Stimulated activated CD4-positive, alpha-beta T cell treated with anti-CD3 and anti-CD28 coated beads, Interleukin-4, amount 100 ng/mL, for 4 hours (primary cell): ENCODE data around the gene DOCK1.
"Not testable (repeated sequence)": the region's sequence is repeated elsewhere in the genome, so short reads cannot be mapped to it uniquely, and the experiment has no call there.

Experiments
- DNase-seq, 2 experiments: peaks; one replicate each; pipeline ENCODE4 v3.0.0-alpha.2; 2020

The DOCK1 gene

GRCh38 chr10:126904818-126905701 is at the start of gene DOCK1:
DOCK1 (plus strand) TSS chr10:126905428; CDS start chr10:126905518, 90 bp downstream.
- no peak for DNase-seq

- DNase-seq: no peak
These were observed 47.9 kb upstream of the DOCK1 start for GRCh38 chr10:126857178-126857806.

GRCh38 chr10:126867567-126868365 is 37.5 kb upstream of the DOCK1 start:
- no peak for DNase-seq

GRCh38 chr10:126868371-126868770 is 36.9 kb upstream of the DOCK1 start:
- DNase-seq: no peak

- DNase-seq: no peak
These were observed 33.1 kb upstream of the DOCK1 start for GRCh38 chr10:126872135-126872534.

- DNase-seq: no peak
These were observed 32.5 kb upstream of the DOCK1 start for GRCh38 chr10:126872768-126873167.

- no peak for DNase-seq
These were observed 28.8 kb upstream of the DOCK1 start for GRCh38 chr10:126876456-126876855.

- no peak for DNase-seq
These were observed 27.8 kb upstream of the DOCK1 start for GRCh38 chr10:126877390-126877789.

GRCh38 chr10:126878594-126878993 is 26.6 kb upstream of the DOCK1 start:
- DNase-seq: no peak

- no peak for DNase-seq
These were observed 24.3 kb upstream of the DOCK1 start for GRCh38 chr10:126880926-126881325.

GRCh38 chr10:126882055-126882454 is 23.2 kb upstream of the DOCK1 start:
- DNase-seq: not testable (repeated sequence)

GRCh38 chr10:126888436-126888835 is 16.8 kb upstream of the DOCK1 start:
- not testable (repeated sequence) for DNase-seq

- DNase-seq: no peak
These were observed 15.8 kb upstream of the DOCK1 start for GRCh38 chr10:126889421-126889820.

GRCh38 chr10:126890797-126891196 is 14.4 kb upstream of the DOCK1 start:
- DNase-seq: not testable (repeated sequence)

- no peak for DNase-seq
These were observed 12.7 kb upstream of the DOCK1 start for GRCh38 chr10:126892226-126893175.

GRCh38 chr10:126893206-126893605 is 12.0 kb upstream of the DOCK1 start:
- DNase-seq: no peak

- DNase-seq: no peak
These were observed 11.4 kb upstream of the DOCK1 start for GRCh38 chr10:126893841-126894240.

GRCh38 chr10:126895214-126895781 is 9.9 kb upstream of the DOCK1 start:
- DNase-seq: no peak

- no peak for DNase-seq
These were observed 6.8 kb upstream of the DOCK1 start for GRCh38 chr10:126898460-126898859.

GRCh38 chr10:126899529-126899928 is 5.7 kb upstream of the DOCK1 start:
- not testable (repeated sequence) for DNase-seq

- no peak for DNase-seq
These were observed 3.1 kb upstream of the DOCK1 start for GRCh38 chr10:126902157-126902556.
